Fibroblast of peridontal ligament (primary cell): ENCODE data around the gene CHRNA7.
"Not testable (repeated sequence)": the region's sequence is repeated elsewhere in the genome, so short reads cannot be mapped to it uniquely, and the experiment has no call there.

Experiments
- DNase-seq: peaks from one replicate; pipeline ENCODE4 v3.0.0-alpha.2; 2010; ENCODE audit errors: extremely low read depth

The CHRNA7 gene

GRCh38 chr15:32193780-32194179 lies 163.5 kb downstream of the CHRNA7 start:
- DNase-seq, result not testable (repeated sequence)

- not testable (repeated sequence) for DNase-seq
These were observed 165.9 kb downstream of the CHRNA7 start for GRCh38 chr15:32196206-32196605.

GRCh38 chr15:32198938-32199337 lies 168.6 kb downstream of the CHRNA7 start:
- DNase-seq, result not testable (repeated sequence)

- DNase-seq, result not testable (repeated sequence)
These were observed 178.8 kb downstream of the CHRNA7 start for GRCh38 chr15:32209081-32209480.

GRCh38 chr15:32218666-32219065 lies 188.4 kb downstream of the CHRNA7 start:
- DNase-seq, result no peak
